CD14-positive monocyte (primary cell): ENCODE data around the gene SATB2. TPM values are rescaled to one million over a fixed set of nuclear protein-coding genes. Genes with fewer than 3 reads are reported as not detected.

ENCODE experiments used
- DNase-seq, 3 donors: peaks; one replicate each; pipeline ENCODE4 v3.0.0-alpha.2; 2011 to 2022
- H2AFZ ChIP-seq: 2 replicates; pipeline ENCODE4 v1.6.0; 2012; ENCODE audit warnings: mild to moderate bottlenecking, low read depth, low read length, inconsistent platforms; ENCODE audit not compliant: insufficient read depth, poor library complexity, severe bottlenecking
- H3K27ac ChIP-seq, 2 donors: 1 replicate in 1 of 2; 2 replicates in 1 of 2; pipeline ENCODE4 v1.5.1; 2012 to 2013; ENCODE audit warnings: low read length in 2 of 2, control low read depth in 1 of 2, inconsistent platforms in 1 of 2, low read depth in 1 of 2, mild to moderate bottlenecking in 1 of 2
- H3K27me3 ChIP-seq, 2 donors: one replicate each; pipeline versions ENCODE4 v1.6.0 to v1.6.1; 2011 to 2013; ENCODE audit warnings: low read length in 2 of 2; ENCODE audit not compliant: control insufficient read depth in 2 of 2, insufficient read depth in 2 of 2
- H3K36me3 ChIP-seq, 2 donors: replicated peaks in 1 of 2; 1 replicate in 1 of 2; 2 replicates in 1 of 2; pipeline versions ENCODE4 v1.5.1 to v1.6.1; 2012 to 2013; ENCODE audit warnings: low read length in 2 of 2, control low read depth in 1 of 2, inconsistent platforms in 1 of 2, mild to moderate bottlenecking in 1 of 2; ENCODE audit not compliant: insufficient read depth in 2 of 2, control insufficient read depth in 1 of 2
- H3K4me1 ChIP-seq, 2 donors: 1 replicate in 1 of 2; 2 replicates in 1 of 2; pipeline versions ENCODE4 v1.5.1 to v1.6.1; 2012 to 2013; ENCODE audit warnings: low read length in 2 of 2, control low read depth in 1 of 2, inconsistent platforms in 1 of 2, mild to moderate bottlenecking in 1 of 2, moderate library complexity in 1 of 2; ENCODE audit not compliant: insufficient read depth in 2 of 2, control insufficient read depth in 1 of 2
- H3K4me2 ChIP-seq: replicated peaks from 2 replicates; pipeline ENCODE3; 2012; ENCODE audit warnings: low read length, moderate library complexity, mild to moderate bottlenecking; ENCODE audit not compliant: poor library complexity, severe bottlenecking; ENCODE audit errors: extremely low read depth
- H3K4me3 ChIP-seq, 3 experiments: fragments of 200-600 bp in 1 of 3; sonication (generic) in 1 of 3; replicated peaks in 1 of 3; 1 replicate in 2 of 3; 2 replicates in 1 of 3; pipeline ENCODE4 v1.5.1; 2011 to 2013; ENCODE audit warnings: low read length in 3 of 3, mild to moderate bottlenecking in 3 of 3, control low read depth in 2 of 3, low read depth in 2 of 3, inconsistent platforms in 1 of 3, moderate library complexity in 1 of 3
- H3K79me2 ChIP-seq: 2 replicates; pipeline ENCODE4 v1.6.0; 2012; ENCODE audit warnings: mild to moderate bottlenecking, control low read depth, inconsistent platforms, low read length, moderate library complexity; ENCODE audit not compliant: insufficient read depth
- H3K9ac ChIP-seq: 2 replicates; pipeline ENCODE4 v1.6.0; 2017; ENCODE audit warnings: low read length, mild to moderate bottlenecking; ENCODE audit not compliant: insufficient read depth, poor library complexity, severe bottlenecking
- H3K9me3 ChIP-seq, 2 donors: replicated peaks in 1 of 2; 1 replicate in 1 of 2; 2 replicates in 1 of 2; pipeline versions ENCODE4 v1.5.1 to v1.6.1; 2012 to 2013; ENCODE audit warnings: low read length in 2 of 2, control low read depth in 1 of 2; ENCODE audit not compliant: control insufficient read depth in 1 of 2, insufficient read depth in 1 of 2
- H4K20me1 ChIP-seq: 2 replicates; pipeline ENCODE4 v1.6.0; 2012; ENCODE audit warnings: mild to moderate bottlenecking, low read length, control low read depth, moderate library complexity; ENCODE audit not compliant: insufficient read depth
- H3K27ac Mint-ChIP-seq, 7 donors: one replicate each; pipeline ENCODE4 v1.8.0; 2020; ENCODE audit warnings: mild to moderate bottlenecking in 7 of 7, mixed read lengths in 7 of 7, moderate library complexity in 6 of 7, inconsistent platforms in 2 of 7
- H3K27me3 Mint-ChIP-seq, 3 donors: one replicate each; pipeline ENCODE4 v1.8.0; 2021 to 2022; ENCODE audit warnings: low read depth in 3 of 3, mild to moderate bottlenecking in 3 of 3, mixed read lengths in 3 of 3, moderate library complexity in 3 of 3, inconsistent platforms in 1 of 3
- H3K36me3 Mint-ChIP-seq, 2 donors: one replicate each; pipeline ENCODE4 v1.8.0; 2020; ENCODE audit warnings: mixed read lengths in 2 of 2, inconsistent platforms in 1 of 2, mild to moderate bottlenecking in 1 of 2
- H3K4me1 Mint-ChIP-seq: one replicate; pipeline ENCODE4 v1.8.0; 2020; ENCODE audit warnings: mild to moderate bottlenecking, mixed read lengths
- H3K4me3 Mint-ChIP-seq, 2 donors: one replicate each; pipeline ENCODE4 v1.8.0; 2020; ENCODE audit warnings: mild to moderate bottlenecking in 2 of 2, mixed read lengths in 2 of 2, moderate library complexity in 1 of 2
- H3K9me3 Mint-ChIP-seq, 7 donors: one replicate each; pipeline ENCODE4 v1.8.0; 2020 to 2022; ENCODE audit warnings: mixed read lengths in 7 of 7, mild to moderate bottlenecking in 6 of 7, moderate library complexity in 6 of 7, inconsistent platforms in 2 of 7
- WGBS: methylation state at CpG from one replicate; pipeline ENCODE4 v1.1.5; 2013; ENCODE audit warnings: missing lambda C conversion rate; ENCODE audit not compliant: insufficient coverage; 5-methylcytosine and 5-hydroxymethylcytosine counted together
- intact Hi-C, 2 donors: fragments of 100-400 bp; cut with micrococcal nuclease; formaldehyde crosslinking; loops; one replicate each; pipeline versions ENCODE4 v1.15.0 to v1.15.1; 2023
- polyA plus RNA-seq, 3 donors: library from polyadenylated mRNA; depleted of rRNA in 1 of 3; unstranded in 2 of 3; stranded (reverse) in 1 of 3; fragments of 300-500 nt in 2 of 3; fragments of >200 nt in 1 of 3; fragmentation: Illumina TruSeq in 2 of 3; gene quantifications; 1 replicate in 2 of 3; 2 replicates in 1 of 3; pipeline ENCODE4 v1.2.3, GENCODE V29; 2012 to 2021
- TF ChIP-seq, protein P1 (sequence below): fragments of 200-600 bp; IDR thresholded peaks from one replicate; pipeline ENCODE4 v1.8.0; 2022; ENCODE audit warnings: antibody characterized with exemption, mild to moderate bottlenecking

Gene SATB2
- polyA plus RNA-seq, 3 donors = 0.13 to 0.69 (median 0.14) TPM

DNA sequence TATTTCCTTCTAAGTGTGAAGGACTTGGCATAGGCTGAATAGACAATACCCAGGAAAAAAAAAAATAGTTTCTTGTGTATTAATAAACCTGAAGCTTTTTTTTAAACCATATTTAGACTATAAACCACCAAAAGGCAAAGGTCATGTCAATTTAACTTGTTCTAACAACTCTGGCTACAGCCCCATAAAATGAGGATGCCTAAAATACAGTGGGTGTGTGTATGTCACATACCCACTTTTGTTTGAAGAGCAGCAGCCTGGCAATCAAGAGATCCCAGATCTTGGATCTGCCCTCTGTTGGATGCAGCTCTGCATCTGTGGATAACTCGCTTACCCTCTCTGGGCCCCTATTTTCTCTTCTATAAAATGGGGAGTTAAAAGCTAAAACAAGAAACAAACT lies 65.4 kb downstream of the SATB2 start:
- no peaks in the 10 kb centered on the region for H3K36me3 Mint-ChIP-seq
- H2AFZ ChIP-seq = no peak overlapping the region
- no peak for DNase-seq
- no peak overlapping the region for H3K4me3 Mint-ChIP-seq
- no peak overlapping the region for H3K27ac ChIP-seq
- H3K27me3 Mint-ChIP-seq = peaks cover 0 to 3% (median 3%) of the 10 kb centered on the region in 3 donors
- no peak overlapping the region for H3K4me3 ChIP-seq
- intact Hi-C loops = no loop called here
- H3K9me3 Mint-ChIP-seq = peaks cover 0 to 2% (median 0%) of the 10 kb centered on the region in 7 donors
- no peak overlapping the region for H3K4me2 ChIP-seq
- no peaks in the 10 kb centered on the region for H3K4me1 Mint-ChIP-seq
- H3K27ac Mint-ChIP-seq = no peak overlapping the region
- no peaks in the 10 kb centered on the region for H3K9me3 ChIP-seq
- no peaks in the 10 kb centered on the region for H4K20me1 ChIP-seq
- H3K4me1 ChIP-seq = no peaks in the 10 kb centered on the region
- H3K36me3 ChIP-seq = no peaks in the 10 kb centered on the region
- H3K9ac ChIP-seq = no peak overlapping the region
- H3K27me3 ChIP-seq = no peaks in the 10 kb centered on the region
- H3K79me2 ChIP-seq = no peaks in the 10 kb centered on the region
- no CpG with 5 or more reads among the region's 1 CpG for WGBS
- TF ChIP-seq, protein P1, sequence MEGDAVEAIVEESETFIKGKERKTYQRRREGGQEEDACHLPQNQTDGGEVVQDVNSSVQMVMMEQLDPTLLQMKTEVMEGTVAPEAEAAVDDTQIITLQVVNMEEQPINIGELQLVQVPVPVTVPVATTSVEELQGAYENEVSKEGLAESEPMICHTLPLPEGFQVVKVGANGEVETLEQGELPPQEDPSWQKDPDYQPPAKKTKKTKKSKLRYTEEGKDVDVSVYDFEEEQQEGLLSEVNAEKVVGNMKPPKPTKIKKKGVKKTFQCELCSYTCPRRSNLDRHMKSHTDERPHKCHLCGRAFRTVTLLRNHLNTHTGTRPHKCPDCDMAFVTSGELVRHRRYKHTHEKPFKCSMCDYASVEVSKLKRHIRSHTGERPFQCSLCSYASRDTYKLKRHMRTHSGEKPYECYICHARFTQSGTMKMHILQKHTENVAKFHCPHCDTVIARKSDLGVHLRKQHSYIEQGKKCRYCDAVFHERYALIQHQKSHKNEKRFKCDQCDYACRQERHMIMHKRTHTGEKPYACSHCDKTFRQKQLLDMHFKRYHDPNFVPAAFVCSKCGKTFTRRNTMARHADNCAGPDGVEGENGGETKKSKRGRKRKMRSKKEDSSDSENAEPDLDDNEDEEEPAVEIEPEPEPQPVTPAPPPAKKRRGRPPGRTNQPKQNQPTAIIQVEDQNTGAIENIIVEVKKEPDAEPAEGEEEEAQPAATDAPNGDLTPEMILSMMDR = no peak

DNA sequence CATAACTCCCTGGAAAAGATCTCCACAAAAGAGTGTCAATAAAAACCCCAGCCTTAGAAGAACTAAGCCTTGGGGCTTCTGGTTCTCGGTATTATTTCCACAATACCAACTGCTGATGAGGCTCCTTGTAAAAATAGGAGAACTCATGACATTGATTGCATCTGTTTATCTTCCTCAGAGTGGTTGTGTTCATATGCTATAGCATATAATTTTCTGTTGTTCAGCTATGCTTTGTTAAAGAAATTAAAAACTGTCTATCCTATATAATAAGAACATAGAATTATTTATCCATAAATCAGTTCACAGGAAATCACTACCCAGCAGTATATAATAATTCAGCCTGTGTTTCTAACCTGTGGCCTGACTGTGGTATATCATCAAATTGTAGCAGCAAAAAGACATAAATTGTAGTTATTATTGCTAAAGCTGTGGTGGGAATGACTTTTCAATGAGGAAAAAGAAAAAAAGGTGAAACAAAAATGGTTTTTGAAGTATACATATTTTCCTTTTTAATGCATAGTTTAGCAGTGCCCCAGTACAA lies 68.9 kb downstream of the SATB2 start:
- H3K27ac Mint-ChIP-seq = no peak overlapping the region
- H3K4me3 ChIP-seq = no peak overlapping the region
- H3K4me3 Mint-ChIP-seq = no peak overlapping the region
- no CpG with 5 or more reads among the region's 1 CpG for WGBS
- no peaks in the 10 kb centered on the region for H3K4me1 ChIP-seq
- H3K79me2 ChIP-seq = no peaks in the 10 kb centered on the region
- H3K36me3 Mint-ChIP-seq = no peaks in the 10 kb centered on the region
- H3K9me3 ChIP-seq = no peaks in the 10 kb centered on the region
- intact Hi-C loops = no loop called here
- H2AFZ ChIP-seq = no peak overlapping the region
- H3K36me3 ChIP-seq = no peaks in the 10 kb centered on the region
- H3K4me2 ChIP-seq = no peak overlapping the region
- no peaks in the 10 kb centered on the region for H3K27me3 ChIP-seq
- H4K20me1 ChIP-seq = no peaks in the 10 kb centered on the region
- H3K4me1 Mint-ChIP-seq = no peaks in the 10 kb centered on the region
- no peak overlapping the region for H3K27ac ChIP-seq
- peaks cover 0 to 2% (median 0%) of the 10 kb centered on the region in 7 donors for H3K9me3 Mint-ChIP-seq
- DNase-seq = no peak
- H3K27me3 Mint-ChIP-seq = peaks cover 0 to 7% (median 3%) of the 10 kb centered on the region in 3 donors
- no peak overlapping the region for H3K9ac ChIP-seq
- TF ChIP-seq, protein P1 = no peak
